Left ventricle myocardium inferior (tissue), 1 donor: ENCODE data around the gene DGKE. TPM values are rescaled to one million over a fixed set of nuclear protein-coding genes. Genes with fewer than 3 reads are reported as not detected.
A peak's percentile ranks its signal among the peaks of the same experiment; 100 is the strongest.

Source experiments
- DNase-seq: peaks from one replicate; pipeline ENCODE4 v3.0.0-alpha.2; 2020
- H3K27ac ChIP-seq: fragments of 200-600 bp; replicated peaks from 2 replicates; pipeline ENCODE4 v1.8.0; 2021
- H3K27me3 ChIP-seq: fragments of 200-600 bp; 2 replicates; pipeline ENCODE4 v1.8.0; 2021; ENCODE audit warnings: low read depth
- H3K36me3 ChIP-seq: fragments of 200-600 bp; 2 replicates; pipeline ENCODE4 v1.8.0; 2021
- H3K4me1 ChIP-seq: fragments of 200-600 bp; 2 replicates; pipeline ENCODE4 v1.8.0; 2021
- H3K4me3 ChIP-seq: fragments of 200-600 bp; 2 replicates; pipeline ENCODE4 v1.8.0; 2021; ENCODE audit warnings: mild to moderate bottlenecking, moderate library complexity
- H3K9me3 ChIP-seq: fragments of 200-600 bp; replicated peaks from 2 replicates; pipeline ENCODE4 v1.8.0; 2021
- intact Hi-C: fragments of 100-400 bp; cut with micrococcal nuclease; formaldehyde crosslinking; loops from one replicate; pipeline ENCODE4 v1.11.0; 2022
- total RNA-seq: library from RNA; stranded (reverse); fragmentation: NEBNext Ultra II Directional; extraction: Animal tissue kit (Norgen Biotek cat#: 25700); gene quantifications from one replicate; pipeline ENCODE4 v1.2.1, GENCODE V29; 2021
- TF ChIP-seq, protein P1 (sequence below): fragments of 200-600 bp; IDR thresholded peaks from 2 replicates; pipeline ENCODE4 v1.8.0; 2021; ENCODE audit warnings: antibody characterized with exemption, mild to moderate bottlenecking, borderline replicate concordance
- donor health status: DM: no; HTN: yes; CAD: no; lungs with severe emphysema.

DGKE gene
- total RNA-seq, 1 donor from 2014 or later = 4.2 TPM

DNA sequence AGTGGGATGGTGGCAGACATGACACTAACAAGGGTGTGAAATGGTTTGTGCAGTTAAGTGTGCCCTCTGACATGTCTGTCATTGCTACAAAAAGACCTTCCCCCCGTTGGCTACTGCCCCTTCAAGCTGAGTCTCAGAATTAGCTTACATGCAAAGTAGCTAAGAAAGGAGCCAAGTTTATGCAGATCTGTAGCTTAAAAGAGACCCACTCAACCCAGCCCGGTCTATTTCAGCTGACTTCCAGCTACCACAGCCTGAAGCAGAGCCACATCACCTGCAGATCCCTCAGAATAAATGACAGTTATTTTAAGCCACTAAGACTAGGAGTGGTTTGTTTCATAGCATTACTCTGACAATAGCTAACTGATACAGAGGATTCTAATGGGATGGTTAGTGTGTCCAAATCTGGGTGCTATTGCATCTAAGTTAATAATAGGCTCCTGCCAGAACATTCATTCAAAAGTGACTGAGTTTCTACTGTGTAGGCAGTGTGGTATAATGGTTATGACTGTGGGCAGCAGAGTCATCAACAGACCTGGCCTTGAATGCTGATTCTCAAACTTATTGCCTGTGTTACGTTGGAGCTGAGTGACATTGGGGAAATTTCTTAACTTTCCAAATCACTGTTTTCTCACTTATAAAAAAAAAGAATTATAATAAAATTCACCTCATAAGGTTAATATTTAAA is 12.0 kb upstream of the DGKE start:
- intact Hi-C loops = loop anchor here (5.0 kb wide), 1 partner anchor 120 kb away; no protein-coding TSS in a partner anchor
- H3K9me3 ChIP-seq = no peaks in the 10 kb centered on the region
- TF ChIP-seq, protein P1, sequence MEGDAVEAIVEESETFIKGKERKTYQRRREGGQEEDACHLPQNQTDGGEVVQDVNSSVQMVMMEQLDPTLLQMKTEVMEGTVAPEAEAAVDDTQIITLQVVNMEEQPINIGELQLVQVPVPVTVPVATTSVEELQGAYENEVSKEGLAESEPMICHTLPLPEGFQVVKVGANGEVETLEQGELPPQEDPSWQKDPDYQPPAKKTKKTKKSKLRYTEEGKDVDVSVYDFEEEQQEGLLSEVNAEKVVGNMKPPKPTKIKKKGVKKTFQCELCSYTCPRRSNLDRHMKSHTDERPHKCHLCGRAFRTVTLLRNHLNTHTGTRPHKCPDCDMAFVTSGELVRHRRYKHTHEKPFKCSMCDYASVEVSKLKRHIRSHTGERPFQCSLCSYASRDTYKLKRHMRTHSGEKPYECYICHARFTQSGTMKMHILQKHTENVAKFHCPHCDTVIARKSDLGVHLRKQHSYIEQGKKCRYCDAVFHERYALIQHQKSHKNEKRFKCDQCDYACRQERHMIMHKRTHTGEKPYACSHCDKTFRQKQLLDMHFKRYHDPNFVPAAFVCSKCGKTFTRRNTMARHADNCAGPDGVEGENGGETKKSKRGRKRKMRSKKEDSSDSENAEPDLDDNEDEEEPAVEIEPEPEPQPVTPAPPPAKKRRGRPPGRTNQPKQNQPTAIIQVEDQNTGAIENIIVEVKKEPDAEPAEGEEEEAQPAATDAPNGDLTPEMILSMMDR = no peak
- no peak for DNase-seq
- peak overlapping the region; percentile 70 for H3K27ac ChIP-seq
- no peak overlapping the region for H3K4me3 ChIP-seq
- no peaks in the 10 kb centered on the region for H3K27me3 ChIP-seq
- peaks cover 21% of the 10 kb centered on the region for H3K4me1 ChIP-seq
- H3K36me3 ChIP-seq = no peaks in the 10 kb centered on the region

DNA sequence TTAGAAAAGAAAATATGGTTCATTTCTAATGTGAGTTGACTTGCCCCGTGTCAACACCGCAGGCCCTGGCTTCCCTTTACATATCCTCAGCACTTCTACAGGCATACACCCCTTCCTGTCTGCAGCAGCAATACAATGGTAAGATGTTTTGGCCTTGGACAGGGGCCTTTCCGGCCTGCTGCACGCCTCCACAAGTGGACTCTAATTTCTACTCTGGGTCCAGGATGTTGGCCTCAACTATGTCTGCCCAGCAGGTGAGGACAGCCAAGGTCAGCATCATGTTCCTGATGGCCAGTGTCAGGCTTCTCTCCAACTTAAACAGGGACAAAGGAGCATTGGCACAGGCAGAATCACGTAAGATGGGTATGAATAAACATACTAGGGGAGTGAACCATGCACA is 11.2 kb upstream of the DGKE start:
- no peak for DNase-seq
- Histone ChIP-seq H3K4me1 (peaks cover 21% of the 10 kb centered on the region), H3K9me3 (no peaks in the 10 kb centered on the region), H3K4me3 (no peak overlapping the region), H3K27me3 (no peaks in the 10 kb centered on the region), H3K27ac (peak overlapping the region; percentile 70), H3K36me3 (no peaks in the 10 kb centered on the region)
- TF ChIP-seq, protein P1 = no peak
- intact Hi-C loops = loop anchor here (5.0 kb wide), 1 partner anchor 120 kb away; no protein-coding TSS in a partner anchor

DNA sequence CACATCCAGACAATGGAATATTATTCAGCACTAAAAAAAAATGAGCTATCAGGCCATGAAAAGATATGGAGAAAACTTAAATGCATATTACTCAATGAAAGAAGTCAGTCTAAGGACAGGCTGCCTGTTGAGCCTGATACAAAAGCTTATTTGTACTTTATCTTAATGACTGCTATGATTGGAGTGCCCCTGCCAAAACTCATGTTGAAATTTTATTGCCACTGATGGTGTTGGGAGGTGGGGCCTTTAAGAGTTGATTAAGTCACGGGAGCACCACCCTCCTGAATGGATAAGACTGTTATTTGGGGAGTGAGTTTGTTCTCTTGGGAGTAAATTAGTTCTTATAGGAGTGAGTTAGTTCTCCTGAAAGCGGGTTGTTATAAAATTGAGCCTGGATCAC is 10.1 kb upstream of the DGKE start:
- H3K36me3 ChIP-seq = no peaks in the 10 kb centered on the region
- intact Hi-C loops = loop anchor here (5.0 kb wide), 1 partner anchor 118 kb away; no protein-coding TSS in a partner anchor
- H3K4me3 ChIP-seq = no peak overlapping the region
- no peaks in the 10 kb centered on the region for H3K9me3 ChIP-seq
- no peaks in the 10 kb centered on the region for H3K27me3 ChIP-seq
- DNase-seq = no peak
- H3K27ac ChIP-seq = peak overlapping the region; percentile 70
- H3K4me1 ChIP-seq = peaks cover 21% of the 10 kb centered on the region
- TF ChIP-seq, protein P1 = no peak

DNA sequence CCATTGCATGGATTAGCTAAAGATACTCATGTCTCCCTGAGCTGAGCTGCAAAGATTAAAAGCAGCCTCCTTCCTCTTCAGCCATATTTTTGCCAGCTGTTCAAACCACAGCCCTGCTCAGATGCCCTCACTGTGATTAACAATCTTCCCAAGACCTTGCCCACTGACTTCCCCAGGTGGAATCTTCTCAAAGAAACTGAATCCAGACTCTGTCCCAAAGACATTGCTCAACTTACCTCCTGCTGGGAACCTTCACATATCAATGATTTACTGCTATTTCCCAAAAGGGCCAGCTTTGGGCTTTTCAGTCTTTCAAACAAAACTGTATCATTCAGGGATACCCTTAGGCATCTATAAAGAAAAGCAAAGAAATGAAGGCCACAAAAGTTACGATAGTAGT is 9.4 kb upstream of the DGKE start:
- H3K27me3 ChIP-seq = no peaks in the 10 kb centered on the region
- H3K4me3 ChIP-seq = no peak overlapping the region
- peaks cover 18% of the 10 kb centered on the region for H3K4me1 ChIP-seq
- H3K9me3 ChIP-seq = no peaks in the 10 kb centered on the region
- H3K36me3 ChIP-seq = no peaks in the 10 kb centered on the region
- intact Hi-C loops = loop anchor here (5.0 kb wide), 1 partner anchor 118 kb away; no protein-coding TSS in a partner anchor
- no peak for DNase-seq
- no peak overlapping the region for H3K27ac ChIP-seq
- TF ChIP-seq, protein P1 = no peak

DNA sequence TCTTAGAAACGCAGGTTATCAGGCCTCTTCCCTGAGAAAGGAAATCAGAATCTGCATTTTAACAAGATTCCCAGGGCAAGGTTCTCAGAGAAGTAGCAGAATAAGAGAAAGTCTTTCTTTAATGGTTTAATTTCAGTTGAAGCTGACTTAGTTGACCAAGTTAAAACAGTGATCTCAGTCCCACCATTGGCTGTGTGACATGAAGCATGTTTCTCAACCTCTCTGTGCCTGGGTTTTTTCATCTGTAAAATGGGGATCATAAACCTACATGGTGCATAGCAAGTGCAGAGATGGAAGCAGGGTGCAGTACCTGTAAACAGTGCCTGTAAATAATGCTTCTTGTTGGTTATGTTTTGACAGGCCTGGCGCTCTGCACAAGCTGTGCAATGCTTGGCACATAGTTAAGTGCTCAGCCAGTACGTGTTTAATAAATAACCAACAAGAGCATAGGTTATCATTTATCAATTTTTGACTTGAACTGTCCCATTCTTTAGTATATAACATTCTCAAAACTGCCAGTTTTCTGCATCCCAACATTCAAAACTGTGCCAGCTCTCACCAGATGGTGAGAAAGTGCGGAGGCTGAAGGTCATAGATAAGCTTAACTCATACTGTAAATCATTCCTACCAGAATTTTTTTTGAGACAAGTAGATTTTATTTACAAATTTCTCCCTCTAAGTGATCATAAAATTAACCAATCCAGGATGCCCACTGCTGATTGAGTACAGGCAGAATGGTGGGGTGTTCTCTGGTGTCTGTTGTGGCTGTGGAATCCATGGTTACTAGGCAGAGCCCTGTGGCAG is 7.1 kb upstream of the DGKE start:
- Histone ChIP-seq H3K27me3 (no peaks in the 10 kb centered on the region), H3K9me3 (no peaks in the 10 kb centered on the region), H3K27ac (no peak overlapping the region), H3K36me3 (no peaks in the 10 kb centered on the region), H3K4me1 (peaks cover 15% of the 10 kb centered on the region), H3K4me3 (no peak overlapping the region)
- intact Hi-C loops = no loop called here
- TF ChIP-seq, protein P1 = no peak
- DNase-seq = no peak
